CD14-positive monocyte (primary cell): ENCODE measurements around the gene TBC1D10A. TPM values are rescaled to one million over a fixed set of nuclear protein-coding genes. Genes with fewer than 3 reads are reported as not detected.

Experiments
- DNase-seq, 3 donors: peaks; one replicate each; pipeline ENCODE4 v3.0.0-alpha.2; 2011 to 2022
- H2AFZ ChIP-seq: 2 replicates; pipeline ENCODE4 v1.6.0; 2012; ENCODE audit warnings: mild to moderate bottlenecking, low read depth, low read length, inconsistent platforms; ENCODE audit not compliant: insufficient read depth, poor library complexity, severe bottlenecking
- H3K27ac ChIP-seq, 2 donors: 1 replicate in 1 of 2; 2 replicates in 1 of 2; pipeline ENCODE4 v1.5.1; 2012 to 2013; ENCODE audit warnings: low read length in 2 of 2, control low read depth in 1 of 2, inconsistent platforms in 1 of 2, low read depth in 1 of 2, mild to moderate bottlenecking in 1 of 2
- H3K27me3 ChIP-seq, 2 donors: one replicate each; pipeline versions ENCODE4 v1.6.0 to v1.6.1; 2011 to 2013; ENCODE audit warnings: low read length in 2 of 2; ENCODE audit not compliant: control insufficient read depth in 2 of 2, insufficient read depth in 2 of 2
- H3K36me3 ChIP-seq, 2 donors: replicated peaks in 1 of 2; 1 replicate in 1 of 2; 2 replicates in 1 of 2; pipeline versions ENCODE4 v1.5.1 to v1.6.1; 2012 to 2013; ENCODE audit warnings: low read length in 2 of 2, control low read depth in 1 of 2, inconsistent platforms in 1 of 2, mild to moderate bottlenecking in 1 of 2; ENCODE audit not compliant: insufficient read depth in 2 of 2, control insufficient read depth in 1 of 2
- H3K4me1 ChIP-seq, 2 donors: 1 replicate in 1 of 2; 2 replicates in 1 of 2; pipeline versions ENCODE4 v1.5.1 to v1.6.1; 2012 to 2013; ENCODE audit warnings: low read length in 2 of 2, control low read depth in 1 of 2, inconsistent platforms in 1 of 2, mild to moderate bottlenecking in 1 of 2, moderate library complexity in 1 of 2; ENCODE audit not compliant: insufficient read depth in 2 of 2, control insufficient read depth in 1 of 2
- H3K4me2 ChIP-seq: replicated peaks from 2 replicates; pipeline ENCODE3; 2012; ENCODE audit warnings: low read length, moderate library complexity, mild to moderate bottlenecking; ENCODE audit not compliant: poor library complexity, severe bottlenecking; ENCODE audit errors: extremely low read depth
- H3K4me3 ChIP-seq, 3 experiments: fragments of 200-600 bp in 1 of 3; sonication (generic) in 1 of 3; replicated peaks in 1 of 3; 1 replicate in 2 of 3; 2 replicates in 1 of 3; pipeline ENCODE4 v1.5.1; 2011 to 2013; ENCODE audit warnings: low read length in 3 of 3, mild to moderate bottlenecking in 3 of 3, control low read depth in 2 of 3, low read depth in 2 of 3, inconsistent platforms in 1 of 3, moderate library complexity in 1 of 3
- H3K79me2 ChIP-seq: 2 replicates; pipeline ENCODE4 v1.6.0; 2012; ENCODE audit warnings: mild to moderate bottlenecking, control low read depth, inconsistent platforms, low read length, moderate library complexity; ENCODE audit not compliant: insufficient read depth
- H3K9ac ChIP-seq: 2 replicates; pipeline ENCODE4 v1.6.0; 2017; ENCODE audit warnings: low read length, mild to moderate bottlenecking; ENCODE audit not compliant: insufficient read depth, poor library complexity, severe bottlenecking
- H3K9me3 ChIP-seq, 2 donors: replicated peaks in 1 of 2; 1 replicate in 1 of 2; 2 replicates in 1 of 2; pipeline versions ENCODE4 v1.5.1 to v1.6.1; 2012 to 2013; ENCODE audit warnings: low read length in 2 of 2, control low read depth in 1 of 2; ENCODE audit not compliant: control insufficient read depth in 1 of 2, insufficient read depth in 1 of 2
- H4K20me1 ChIP-seq: 2 replicates; pipeline ENCODE4 v1.6.0; 2012; ENCODE audit warnings: mild to moderate bottlenecking, low read length, control low read depth, moderate library complexity; ENCODE audit not compliant: insufficient read depth
- H3K27ac Mint-ChIP-seq, 7 donors: one replicate each; pipeline ENCODE4 v1.8.0; 2020; ENCODE audit warnings: mild to moderate bottlenecking in 7 of 7, mixed read lengths in 7 of 7, moderate library complexity in 6 of 7, inconsistent platforms in 2 of 7
- H3K27me3 Mint-ChIP-seq, 3 donors: one replicate each; pipeline ENCODE4 v1.8.0; 2021 to 2022; ENCODE audit warnings: low read depth in 3 of 3, mild to moderate bottlenecking in 3 of 3, mixed read lengths in 3 of 3, moderate library complexity in 3 of 3, inconsistent platforms in 1 of 3
- H3K36me3 Mint-ChIP-seq, 2 donors: one replicate each; pipeline ENCODE4 v1.8.0; 2020; ENCODE audit warnings: mixed read lengths in 2 of 2, inconsistent platforms in 1 of 2, mild to moderate bottlenecking in 1 of 2
- H3K4me1 Mint-ChIP-seq: one replicate; pipeline ENCODE4 v1.8.0; 2020; ENCODE audit warnings: mild to moderate bottlenecking, mixed read lengths
- H3K4me3 Mint-ChIP-seq, 2 donors: one replicate each; pipeline ENCODE4 v1.8.0; 2020; ENCODE audit warnings: mild to moderate bottlenecking in 2 of 2, mixed read lengths in 2 of 2, moderate library complexity in 1 of 2
- H3K9me3 Mint-ChIP-seq, 7 donors: one replicate each; pipeline ENCODE4 v1.8.0; 2020 to 2022; ENCODE audit warnings: mixed read lengths in 7 of 7, mild to moderate bottlenecking in 6 of 7, moderate library complexity in 6 of 7, inconsistent platforms in 2 of 7
- WGBS: methylation state at CpG from one replicate; pipeline ENCODE4 v1.1.5; 2013; ENCODE audit warnings: missing lambda C conversion rate; ENCODE audit not compliant: insufficient coverage; 5-methylcytosine and 5-hydroxymethylcytosine counted together
- intact Hi-C, 2 donors: fragments of 100-400 bp; cut with micrococcal nuclease; formaldehyde crosslinking; loops; one replicate each; pipeline versions ENCODE4 v1.15.0 to v1.15.1; 2023
- polyA plus RNA-seq, 3 donors: library from polyadenylated mRNA; depleted of rRNA in 1 of 3; unstranded in 2 of 3; stranded (reverse) in 1 of 3; fragments of 300-500 nt in 2 of 3; fragments of >200 nt in 1 of 3; fragmentation: Illumina TruSeq in 2 of 3; gene quantifications; 1 replicate in 2 of 3; 2 replicates in 1 of 3; pipeline ENCODE4 v1.2.3, GENCODE V29; 2012 to 2021
- TF ChIP-seq, protein P1 (sequence below): fragments of 200-600 bp; IDR thresholded peaks from one replicate; pipeline ENCODE4 v1.8.0; 2022; ENCODE audit warnings: antibody characterized with exemption, mild to moderate bottlenecking

The TBC1D10A gene
- polyA plus RNA-seq, 3 donors: 13.4 to 38.3 (median 21.8) TPM

DNA sequence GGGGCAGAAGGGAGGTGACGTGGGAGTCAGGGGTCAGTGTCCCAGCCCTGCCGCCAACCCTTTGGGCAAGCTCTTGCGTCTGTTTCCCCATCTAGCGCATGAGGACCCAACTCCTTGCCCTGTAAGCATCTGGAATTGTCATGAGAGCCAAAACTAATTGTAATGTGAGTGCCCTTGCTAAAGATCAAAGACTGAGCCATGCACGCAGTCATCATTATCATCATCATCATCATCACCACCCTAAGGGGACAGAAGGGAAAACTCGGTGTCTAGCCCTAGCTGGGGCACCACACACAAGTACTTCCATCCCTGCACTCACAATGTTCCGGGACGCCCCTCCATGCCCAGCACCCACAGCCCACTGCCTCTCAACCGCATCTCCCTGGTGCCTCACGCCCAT is 82.7 kb downstream of the TBC1D10A start:
- Histone ChIP-seq H3K9me3 (peaks cover 0 to 5% of the 10 kb centered on the region in 2 donors), H2AFZ (no peak overlapping the region), H3K4me3 (no peak overlapping the region), H3K27me3 (peaks cover 13 to 45% of the 10 kb centered on the region in 2 donors), H3K9ac (no peak overlapping the region), H3K36me3 (no peaks in the 10 kb centered on the region), H3K79me2 (no peaks in the 10 kb centered on the region), H4K20me1 (no peaks in the 10 kb centered on the region), H3K27ac (no peak overlapping the region), H3K4me1 (peaks cover 15 to 20% of the 10 kb centered on the region in 2 donors), H3K4me2 (no peak overlapping the region)
- H3K9me3 Mint-ChIP-seq: peaks cover 0 to 5% (median 0%) of the 10 kb centered on the region in 7 donors
- 96% methylated on average over 9 of the region's 10 CpGs for WGBS
- DNase-seq: no peak
- H3K4me1 Mint-ChIP-seq: peaks cover 28% of the 10 kb centered on the region
- peaks cover 47 to 61% (median 53%) of the 10 kb centered on the region in 3 donors for H3K27me3 Mint-ChIP-seq
- intact Hi-C loops: loop anchor here in 1 of 2 donors (10.0 kb wide), 1 partner anchor 209 kb away; no protein-coding TSS in a partner anchor
- peaks cover 0 to 2% of the 10 kb centered on the region in 2 donors for H3K36me3 Mint-ChIP-seq
- no peak overlapping the region for H3K27ac Mint-ChIP-seq
- H3K4me3 Mint-ChIP-seq: no peak overlapping the region
- TF ChIP-seq, protein P1, sequence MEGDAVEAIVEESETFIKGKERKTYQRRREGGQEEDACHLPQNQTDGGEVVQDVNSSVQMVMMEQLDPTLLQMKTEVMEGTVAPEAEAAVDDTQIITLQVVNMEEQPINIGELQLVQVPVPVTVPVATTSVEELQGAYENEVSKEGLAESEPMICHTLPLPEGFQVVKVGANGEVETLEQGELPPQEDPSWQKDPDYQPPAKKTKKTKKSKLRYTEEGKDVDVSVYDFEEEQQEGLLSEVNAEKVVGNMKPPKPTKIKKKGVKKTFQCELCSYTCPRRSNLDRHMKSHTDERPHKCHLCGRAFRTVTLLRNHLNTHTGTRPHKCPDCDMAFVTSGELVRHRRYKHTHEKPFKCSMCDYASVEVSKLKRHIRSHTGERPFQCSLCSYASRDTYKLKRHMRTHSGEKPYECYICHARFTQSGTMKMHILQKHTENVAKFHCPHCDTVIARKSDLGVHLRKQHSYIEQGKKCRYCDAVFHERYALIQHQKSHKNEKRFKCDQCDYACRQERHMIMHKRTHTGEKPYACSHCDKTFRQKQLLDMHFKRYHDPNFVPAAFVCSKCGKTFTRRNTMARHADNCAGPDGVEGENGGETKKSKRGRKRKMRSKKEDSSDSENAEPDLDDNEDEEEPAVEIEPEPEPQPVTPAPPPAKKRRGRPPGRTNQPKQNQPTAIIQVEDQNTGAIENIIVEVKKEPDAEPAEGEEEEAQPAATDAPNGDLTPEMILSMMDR: no peak

DNA sequence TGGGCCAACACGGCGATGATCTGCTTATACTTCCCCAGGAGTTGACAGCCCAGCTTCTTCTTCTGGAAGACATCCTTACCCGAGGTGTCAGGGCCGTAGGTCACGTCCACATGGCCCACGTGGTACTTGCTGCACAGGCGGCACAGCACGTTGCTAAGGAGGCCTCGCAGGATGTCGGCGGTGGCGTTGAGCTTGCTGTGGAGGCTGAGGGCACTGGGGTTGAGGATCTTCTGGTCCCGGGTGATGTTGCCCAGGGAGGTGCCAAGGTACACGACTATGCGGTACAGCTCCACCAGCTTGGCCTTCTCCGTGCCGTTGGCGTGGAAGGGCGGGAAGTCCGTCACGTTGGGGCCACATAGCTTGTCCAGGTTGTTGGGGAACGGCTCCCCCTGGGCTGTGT is 83.1 kb downstream of the TBC1D10A start:
- no peak overlapping the region for H3K4me3 Mint-ChIP-seq
- no peak overlapping the region for H3K9ac ChIP-seq
- intact Hi-C loops: loop anchor here in 1 of 2 donors (10.0 kb wide), 1 partner anchor 209 kb away; no protein-coding TSS in a partner anchor
- peaks cover 47 to 58% (median 52%) of the 10 kb centered on the region in 3 donors for H3K27me3 Mint-ChIP-seq
- 95% methylated on average over 21 of the region's 22 CpGs for WGBS
- no peak overlapping the region for H3K27ac Mint-ChIP-seq
- H3K36me3 ChIP-seq: no peaks in the 10 kb centered on the region
- no peak overlapping the region for H3K4me3 ChIP-seq
- no peaks in the 10 kb centered on the region for H3K79me2 ChIP-seq
- peaks cover 28% of the 10 kb centered on the region for H3K4me1 Mint-ChIP-seq
- H2AFZ ChIP-seq: no peak overlapping the region
- peaks cover 13 to 43% of the 10 kb centered on the region in 2 donors for H3K27me3 ChIP-seq
- no peak for DNase-seq
- no peaks in the 10 kb centered on the region for H4K20me1 ChIP-seq
- peaks cover 0 to 5% (median 0%) of the 10 kb centered on the region in 7 donors for H3K9me3 Mint-ChIP-seq
- peaks cover 15 to 20% of the 10 kb centered on the region in 2 donors for H3K4me1 ChIP-seq
- H3K36me3 Mint-ChIP-seq: peaks cover 0 to 2% of the 10 kb centered on the region in 2 donors
- no peak overlapping the region for H3K27ac ChIP-seq
- TF ChIP-seq, protein P1: no peak
- H3K9me3 ChIP-seq: peaks cover 0 to 5% of the 10 kb centered on the region in 2 donors
- no peak overlapping the region for H3K4me2 ChIP-seq

Other genes with a start within 250 kb of the TBC1D10A start
- not detected for gene HORMAD2, start 246.5 kb downstream of the TBC1D10A start, polyA plus RNA-seq
- 1 to 10 TPM in 1 of 3 donors, not detected in 2; 7.0 TPM for gene LIF, start 80.2 kb downstream of the TBC1D10A start, polyA plus RNA-seq
- 100 to 1,000 TPM in 2 of 3 donors, 10 to 100 TPM in 1; 48.0 to 295 (median 146) TPM for gene OSM, start 60.1 kb downstream of the TBC1D10A start, polyA plus RNA-seq
- gene CASTOR1, start 37.4 kb downstream of the TBC1D10A start, polyA plus RNA-seq: 10 to 100 TPM in 1 of 3 donors, 1 to 10 TPM in 2; 6.4 to 15.5 (median 6.5) TPM
- 100 to 1,000 TPM in 1 of 3 donors, 10 to 100 TPM in 2; 34.7 to 102 (median 52.1) TPM for gene SF3A1, start 30.0 kb upstream of the TBC1D10A start, polyA plus RNA-seq
- gene CCDC157, start 30.1 kb upstream of the TBC1D10A start, polyA plus RNA-seq: 1 to 10 TPM in 1 of 3 donors, under 1 TPM in 2; 0.50 to 3.7 (median 0.54) TPM
- 10 to 100 TPM in 1 of 3 donors, under 1 TPM in 2; 0.26 to 12.2 (median 0.42) TPM for gene RNF215, start 60.5 kb upstream of the TBC1D10A start, polyA plus RNA-seq
- gene SEC14L2, start 70.1 kb upstream of the TBC1D10A start, polyA plus RNA-seq: under 1 TPM in 2 of 3 donors, not detected in 1; 0.03 TPM
- gene MTFP1, start 98.8 kb upstream of the TBC1D10A start, polyA plus RNA-seq: 10 to 100 TPM in 1 of 3 donors, 1 to 10 TPM in 2; 6.2 to 14.2 (median 7.5) TPM
- not detected for gene SEC14L3, start 145.1 kb upstream of the TBC1D10A start, polyA plus RNA-seq
- gene SEC14L4, start 178.8 kb upstream of the TBC1D10A start, polyA plus RNA-seq: not detected
- gene SEC14L6, start 219.8 kb upstream of the TBC1D10A start, polyA plus RNA-seq: not detected
- not detected for gene GAL3ST1, start 247.7 kb upstream of the TBC1D10A start, polyA plus RNA-seq